Measurements from ENCODE around the gene GRID1. TPM values are rescaled to one million over a fixed set of nuclear protein-coding genes. Genes with fewer than 3 reads are reported as not detected.

The GRID1 gene
- total and polyA plus RNA-seq, 10 of the 15 experiments (the other 5 are each of a cell fraction or from before 2014, with no cell fraction given) = 0.04 to 0.62 (median 0.08) TPM; not detected in 5

- no TSS peak for BruUV-seq (replicated peaks)
- no peak for DNase-seq (ENCODE audit: low read depth, low spot score)
- Histone ChIP-seq H3K9me3 (replicated peaks; ENCODE audit: control insufficient read depth, insufficient read depth, low read length) (no peaks in the 10 kb centered on the region; the same call in 2 of the 3 replicates), H3K4me2 (ENCODE audit: control insufficient read depth, insufficient read depth) (no peak overlapping the region), H3K27ac (ENCODE audit: control insufficient read depth, insufficient read depth) (no peak overlapping the region), H3K27me3 (replicated peaks in 1 of 2; ENCODE audit: control insufficient read depth in 2 of 2, insufficient read depth in 2 of 2, low read length in 1 of 2) (no peaks in the 10 kb centered on the region), H3K4me1 (ENCODE audit: control insufficient read depth, insufficient read depth, low read length) (peaks cover 5% of the 10 kb centered on the region; the same call in 1 of the 2 replicates), H4K20me1 (ENCODE audit: control insufficient read depth, insufficient read depth) (no peaks in the 10 kb centered on the region), H3K79me2 (ENCODE audit: control insufficient read depth, insufficient read depth, low read length) (no peaks in the 10 kb centered on the region), H2AFZ (ENCODE audit: control insufficient read depth, low read depth, low read length) (no peak overlapping the region), H3K9ac (ENCODE audit: control insufficient read depth, insufficient read depth, low read length) (no peak overlapping the region), H3K36me3 (ENCODE audit: control insufficient read depth in 2 of 2, insufficient read depth in 2 of 2, low read length in 1 of 2) (no peaks in the 10 kb centered on the region), H3K4me3 (no peak overlapping the region)
- FAIRE-seq = no peak
- no peak for TF ChIP-seq JUND (IDR thresholded peaks at IDR 0.05; ENCODE audit: low read depth, low read length)
- TF ChIP-seq USF1 (IDR thresholded peaks at IDR 0.05; ENCODE audit: borderline replicate concordance, extremely low read length, insufficient read depth, low read depth, low read length) = no peak
- TF ChIP-seq CREM (IDR thresholded peaks at IDR 0.05; ENCODE audit: low read depth) = no peak
- no peak for TF ChIP-seq NR2F1 (conservative IDR thresholded peaks at IDR 0.05)
- TF ChIP-seq GATAD2B (conservative IDR thresholded peaks at IDR 0.05; ENCODE audit: low read depth) = no peak
- ChIA-PET POLR2A (no interaction called here), RAD21 (ENCODE audit: unreplicated experiment) (no interaction called here), CTCF (interaction anchor here (1.0 to 1.5 kb wide), 2 partner anchors 22 to 28 kb away, joined by 3 to 4 read pairs; no protein-coding TSS in a partner anchor), SMC1A (ENCODE audit: uncharacterized antibody, unreplicated experiment) (interaction anchor here (1.7 kb wide), 1 partner anchor 9 kb away, joined by 7 read pairs; no protein-coding TSS in a partner anchor)
- ATAC-seq = no peak
- in situ Hi-C loops (cut with MboI) = no loop called here
- intact Hi-C loops (cut with micrococcal nuclease; ENCODE audit: unreplicated experiment) = no loop called here
- WGBS (ENCODE audit: insufficient coverage, insufficient replicate concordance, low lambda C conversion rate, missing lambda C conversion rate) = 94% methylated on average over 1 of the region's 1 CpG
Measured at GRCh38 chr10:86018735-86019058, 347.9 kb downstream of the GRID1 start.
